Measurements from ENCODE around the gene ACSM3. TPM values are rescaled to one million over a fixed set of nuclear protein-coding genes. Genes with fewer than 3 reads are reported as not detected.

The ACSM3 gene
- total and polyA plus RNA-seq, 10 of the 15 experiments (the other 5 are each of a cell fraction or from before 2014, with no cell fraction given) = 4.9 to 21.0 (median 7.0) TPM

DNA sequence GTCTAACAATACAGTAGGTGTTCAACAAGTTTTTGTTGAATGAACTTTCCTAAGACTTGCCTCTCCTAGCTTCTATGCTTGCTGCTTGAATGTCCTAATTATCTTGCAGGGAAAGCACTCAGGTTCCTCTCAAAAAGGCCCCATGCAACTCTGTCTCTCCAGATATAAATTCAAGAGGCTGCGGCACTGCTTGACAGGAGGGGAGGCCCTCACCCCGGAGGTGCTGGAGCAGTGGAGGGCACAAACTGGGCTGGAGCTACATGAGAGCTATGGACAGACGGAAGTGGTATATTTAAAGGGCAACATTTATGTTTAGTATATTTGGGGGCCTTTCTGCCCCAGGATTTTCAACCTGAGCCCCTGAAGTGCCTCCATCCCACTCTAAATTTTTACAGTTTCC is 36.6 kb upstream of the ACSM3 start:
- H3K4me2 ChIP-seq (ENCODE audit: control insufficient read depth, insufficient read depth) = no peak overlapping the region
- no peak for FAIRE-seq
- no peaks in the 10 kb centered on the region for H3K79me2 ChIP-seq (ENCODE audit: control insufficient read depth, insufficient read depth, low read length)
- H3K27me3 ChIP-seq (replicated peaks in 1 of 2; ENCODE audit: control insufficient read depth in 2 of 2, insufficient read depth in 2 of 2, low read length in 1 of 2) = no peaks in the 10 kb centered on the region
- ChIA-PET SMC1A (ENCODE audit: uncharacterized antibody, unreplicated experiment) (interaction anchor here (1.5 kb wide), 1 partner anchor 13 kb away, joined by 4 read pairs; no protein-coding TSS in a partner anchor), RAD21 (ENCODE audit: unreplicated experiment) (no interaction called here), POLR2A (no interaction called here), CTCF (interaction anchor here (1.1 kb wide), 1 partner anchor 357 kb away, joined by 3 read pairs; no protein-coding TSS in a partner anchor)
- WGBS (ENCODE audit: insufficient coverage, insufficient replicate concordance, low lambda C conversion rate, missing lambda C conversion rate) = 70% methylated on average over 3 of the region's 3 CpGs
- ATAC-seq = no peak
- in situ Hi-C loops (cut with MboI) = no loop called here
- no peaks in the 10 kb centered on the region for H3K36me3 ChIP-seq (ENCODE audit: control insufficient read depth in 2 of 2, insufficient read depth in 2 of 2, low read length in 1 of 2)
- H4K20me1 ChIP-seq (ENCODE audit: control insufficient read depth, insufficient read depth) = no peaks in the 10 kb centered on the region
- intact Hi-C loops (cut with micrococcal nuclease; ENCODE audit: unreplicated experiment) = no loop called here
- DNase-seq (ENCODE audit: low read depth, low spot score) = no peak
- BruUV-seq (replicated peaks) = no TSS peak
- H3K9ac ChIP-seq (ENCODE audit: control insufficient read depth, insufficient read depth, low read length) = no peak overlapping the region
- H3K4me3 ChIP-seq = no peak overlapping the region
- no peak overlapping the region for H3K27ac ChIP-seq (ENCODE audit: control insufficient read depth, insufficient read depth)
- no peaks in the 10 kb centered on the region for H3K9me3 ChIP-seq (replicated peaks; ENCODE audit: control insufficient read depth, insufficient read depth, low read length)
- no peaks in the 10 kb centered on the region for H3K4me1 ChIP-seq (ENCODE audit: control insufficient read depth, insufficient read depth, low read length)
- TF ChIP-seq PAX8 (IDR thresholded peaks at IDR 0.05) (no peak), SREBF1 (IDR thresholded peaks at IDR 0.05; ENCODE audit: low read length) (no peak), HDGF (IDR thresholded peaks at IDR 0.05) (no peak), SPI1 (IDR thresholded peaks at IDR 0.05; ENCODE audit: borderline replicate concordance, insufficient read depth, low read depth, low read length) (no peak), SMAD1 (IDR thresholded peaks at IDR 0.05; ENCODE audit: low read depth, partially characterized antibody) (no peak), SMARCA5 (IDR thresholded peaks at IDR 0.05) (no peak), TCF3 (IDR thresholded peaks at IDR 0.05; ENCODE audit: borderline replicate concordance, insufficient read depth, low read depth, low read length) (no peak)
- TF ChIP-seq, protein P1, sequence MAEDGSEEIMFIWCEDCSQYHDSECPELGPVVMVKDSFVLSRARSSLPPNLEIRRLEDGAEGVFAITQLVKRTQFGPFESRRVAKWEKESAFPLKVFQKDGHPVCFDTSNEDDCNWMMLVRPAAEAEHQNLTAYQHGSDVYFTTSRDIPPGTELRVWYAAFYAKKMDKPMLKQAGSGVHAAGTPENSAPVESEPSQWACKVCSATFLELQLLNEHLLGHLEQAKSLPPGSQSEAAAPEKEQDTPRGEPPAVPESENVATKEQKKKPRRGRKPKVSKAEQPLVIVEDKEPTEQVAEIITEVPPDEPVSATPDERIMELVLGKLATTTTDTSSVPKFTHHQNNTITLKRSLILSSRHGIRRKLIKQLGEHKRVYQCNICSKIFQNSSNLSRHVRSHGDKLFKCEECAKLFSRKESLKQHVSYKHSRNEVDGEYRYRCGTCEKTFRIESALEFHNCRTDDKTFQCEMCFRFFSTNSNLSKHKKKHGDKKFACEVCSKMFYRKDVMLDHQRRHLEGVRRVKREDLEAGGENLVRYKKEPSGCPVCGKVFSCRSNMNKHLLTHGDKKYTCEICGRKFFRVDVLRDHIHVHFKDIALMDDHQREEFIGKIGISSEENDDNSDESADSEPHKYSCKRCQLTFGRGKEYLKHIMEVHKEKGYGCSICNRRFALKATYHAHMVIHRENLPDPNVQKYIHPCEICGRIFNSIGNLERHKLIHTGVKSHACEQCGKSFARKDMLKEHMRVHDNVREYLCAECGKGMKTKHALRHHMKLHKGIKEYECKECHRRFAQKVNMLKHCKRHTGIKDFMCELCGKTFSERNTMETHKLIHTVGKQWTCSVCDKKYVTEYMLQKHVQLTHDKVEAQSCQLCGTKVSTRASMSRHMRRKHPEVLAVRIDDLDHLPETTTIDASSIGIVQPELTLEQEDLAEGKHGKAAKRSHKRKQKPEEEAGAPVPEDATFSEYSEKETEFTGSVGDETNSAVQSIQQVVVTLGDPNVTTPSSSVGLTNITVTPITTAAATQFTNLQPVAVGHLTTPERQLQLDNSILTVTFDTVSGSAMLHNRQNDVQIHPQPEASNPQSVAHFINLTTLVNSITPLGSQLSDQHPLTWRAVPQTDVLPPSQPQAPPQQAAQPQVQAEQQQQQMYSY (CRISPR knock-in tag; IDR thresholded peaks at IDR 0.05) = no peak
- TF ChIP-seq, protein P2, sequence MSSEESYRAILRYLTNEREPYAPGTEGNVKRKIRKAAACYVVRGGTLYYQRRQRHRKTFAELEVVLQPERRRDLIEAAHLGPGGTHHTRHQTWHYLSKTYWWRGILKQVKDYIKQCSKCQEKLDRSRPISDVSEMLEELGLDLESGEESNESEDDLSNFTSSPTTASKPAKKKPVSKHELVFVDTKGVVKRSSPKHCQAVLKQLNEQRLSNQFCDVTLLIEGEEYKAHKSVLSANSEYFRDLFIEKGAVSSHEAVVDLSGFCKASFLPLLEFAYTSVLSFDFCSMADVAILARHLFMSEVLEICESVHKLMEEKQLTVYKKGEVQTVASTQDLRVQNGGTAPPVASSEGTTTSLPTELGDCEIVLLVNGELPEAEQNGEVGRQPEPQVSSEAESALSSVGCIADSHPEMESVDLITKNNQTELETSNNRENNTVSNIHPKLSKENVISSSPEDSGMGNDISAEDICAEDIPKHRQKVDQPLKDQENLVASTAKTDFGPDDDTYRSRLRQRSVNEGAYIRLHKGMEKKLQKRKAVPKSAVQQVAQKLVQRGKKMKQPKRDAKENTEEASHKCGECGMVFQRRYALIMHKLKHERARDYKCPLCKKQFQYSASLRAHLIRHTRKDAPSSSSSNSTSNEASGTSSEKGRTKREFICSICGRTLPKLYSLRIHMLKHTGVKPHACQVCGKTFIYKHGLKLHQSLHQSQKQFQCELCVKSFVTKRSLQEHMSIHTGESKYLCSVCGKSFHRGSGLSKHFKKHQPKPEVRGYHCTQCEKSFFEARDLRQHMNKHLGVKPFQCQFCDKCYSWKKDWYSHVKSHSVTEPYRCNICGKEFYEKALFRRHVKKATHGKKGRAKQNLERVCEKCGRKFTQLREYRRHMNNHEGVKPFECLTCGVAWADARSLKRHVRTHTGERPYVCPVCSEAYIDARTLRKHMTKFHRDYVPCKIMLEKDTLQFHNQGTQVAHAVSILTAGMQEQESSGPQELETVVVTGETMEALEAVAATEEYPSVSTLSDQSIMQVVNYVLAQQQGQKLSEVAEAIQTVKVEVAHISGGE (CRISPR knock-in tag; IDR thresholded peaks at IDR 0.05) = no peak
- TF ChIP-seq, protein P3, sequence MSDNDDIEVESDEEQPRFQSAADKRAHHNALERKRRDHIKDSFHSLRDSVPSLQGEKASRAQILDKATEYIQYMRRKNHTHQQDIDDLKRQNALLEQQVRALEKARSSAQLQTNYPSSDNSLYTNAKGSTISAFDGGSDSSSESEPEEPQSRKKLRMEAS (IDR thresholded peaks at IDR 0.05; ENCODE audit: low read depth, low read length) = no peak
- no peak overlapping the region for H2AFZ ChIP-seq (ENCODE audit: control insufficient read depth, low read depth, low read length)
